Activated B cell treated with CpG ODN at 0.5 μM for 24 hours (primary cell): ENCODE measurements around the gene PRAC1. TPM values are rescaled to one million over a fixed set of nuclear protein-coding genes. Genes with fewer than 3 reads are reported as not detected.

ENCODE experiments used
- ATAC-seq: fragments of 200-7000 bp; cut with Tn5 transposase; one replicate; pipeline ENCODE4 v1.10.0; 2021; ENCODE audit warnings: low read depth, mild to moderate bottlenecking, moderate library complexity
- CTCF ChIA-PET: fragments of 350-600 bp; sonication (Branson Sonifier 250); formaldehyde crosslinking; loops from one replicate; lab custom pipeline; 2021; ENCODE audit warnings: antibody characterized with exemption; lab: Charles Lee
- POLR2A ChIA-PET: fragments of 350-600 bp; sonication (Branson Sonifier 250); formaldehyde crosslinking; loops from one replicate; lab custom pipeline; 2021; ENCODE audit warnings: antibody characterized with exemption; lab: Charles Lee
- DNase-seq: peaks from one replicate; pipeline ENCODE4 v3.0.0; 2022
- H3K27ac Mint-ChIP-seq: one replicate; pipeline ENCODE4 v1.8.0; 2020; ENCODE audit warnings: mixed read lengths
- H3K27me3 Mint-ChIP-seq: one replicate; pipeline ENCODE4 v1.8.0; 2021; ENCODE audit warnings: mixed read lengths
- H3K36me3 Mint-ChIP-seq: one replicate; pipeline ENCODE4 v1.8.0; 2021; ENCODE audit warnings: low read depth, mixed read lengths
- H3K4me1 Mint-ChIP-seq: one replicate; pipeline ENCODE4 v1.8.0; 2021; ENCODE audit warnings: mixed read lengths
- H3K4me3 Mint-ChIP-seq: one replicate; pipeline ENCODE4 v1.8.0; 2020; ENCODE audit warnings: mild to moderate bottlenecking, mixed read lengths
- H3K9me3 Mint-ChIP-seq: one replicate; pipeline ENCODE4 v1.8.0; 2020; ENCODE audit warnings: mixed read lengths
- CTCF ChIP-seq: fragments of 200-600 bp; IDR thresholded peaks from one replicate; pipeline ENCODE4 v1.8.0; 2022; ENCODE audit warnings: antibody characterized with exemption, mild to moderate bottlenecking
- intact Hi-C: fragments of 100-400 bp; cut with micrococcal nuclease; formaldehyde crosslinking; loops from one replicate; pipeline ENCODE4 v1.15.1; 2024
- total RNA-seq: library from RNA; stranded (reverse); gene quantifications from 2 replicates; pipeline ENCODE4 v1.2.3, GENCODE V29; 2022

The PRAC1 gene
- total RNA-seq, 1 donor from 2014 or later, result not detected

GRCh38 chr17:48747445-48748363 is 25.4 kb upstream of the PRAC1 start:
- no peak for ATAC-seq
- POLR2A ChIA-PET, result interaction anchor here (0.5 to 1.1 kb wide), 2 partner anchors 15 to 171 kb away, joined by 3 to 4 read pairs; no protein-coding TSS in a partner anchor
- Mint-ChIP-seq H3K4me3 (no peak overlapping the region), H3K4me1 (peaks cover 3% of the 10 kb centered on the region), H3K27me3 (peaks cover 60% of the 10 kb centered on the region), H3K9me3 (no peaks in the 10 kb centered on the region), H3K36me3 (no peaks in the 10 kb centered on the region), H3K27ac (no peak overlapping the region)
- intact Hi-C loops, result loop anchor here (2.0 to 5.0 kb wide), 3 partner anchors 23 to 150 kb away; partner anchors contain the start of gene HOXB7
- DNase-seq, result no peak
- no peak for TF ChIP-seq CTCF
- CTCF ChIA-PET, result interaction anchor here (1.3 kb wide), 1 partner anchor 24 kb away, joined by 4 read pairs; the partner anchor contains the start of gene PRAC2

GRCh38 chr17:48746916-48747444 is 24.7 kb upstream of the PRAC1 start:
- Mint-ChIP-seq H3K4me3 (no peak overlapping the region), H3K27ac (no peak overlapping the region), H3K4me1 (peaks cover 3% of the 10 kb centered on the region), H3K27me3 (peaks cover 63% of the 10 kb centered on the region), H3K9me3 (no peaks in the 10 kb centered on the region), H3K36me3 (no peaks in the 10 kb centered on the region)
- intact Hi-C loops, result loop anchor here (2.0 to 5.0 kb wide), 3 partner anchors 22 to 150 kb away; partner anchors contain the start of gene HOXB7
- ATAC-seq, result no peak
- CTCF ChIA-PET, result no interaction called here
- POLR2A ChIA-PET, result interaction anchor here (0.6 to 1.1 kb wide), 3 partner anchors 9 to 299 kb away, joined by 3 to 4 read pairs (median 4); no protein-coding TSS in a partner anchor
- DNase-seq, result no peak
- TF ChIP-seq CTCF, result no peak

- Mint-ChIP-seq H3K27ac (no peak overlapping the region), H3K27me3 (peaks cover 60% of the 10 kb centered on the region), H3K4me3 (no peak overlapping the region), H3K4me1 (peaks cover 3% of the 10 kb centered on the region), H3K36me3 (no peaks in the 10 kb centered on the region), H3K9me3 (no peaks in the 10 kb centered on the region)
- ATAC-seq (no peak), DNase-seq (no peak)
- TF ChIP-seq CTCF, result no peak
- ChIA-PET CTCF (interaction anchor here (0.8 kb wide), 1 partner anchor 20 kb away, joined by 3 read pairs; no protein-coding TSS in a partner anchor), POLR2A (interaction anchor here (0.6 kb wide), 1 partner anchor 133 kb away, joined by 13 read pairs; no protein-coding TSS in a partner anchor)
- intact Hi-C loops, result loop anchor here (2.0 to 5.0 kb wide), 3 partner anchors 21 to 148 kb away; partner anchors contain the start of gene HOXB7
Measured at GRCh38 chr17:48745381-48746275, 23.3 kb upstream of the PRAC1 start.

GRCh38 chr17:48740537-48740936 is 18.2 kb upstream of the PRAC1 start:
- ChIA-PET CTCF (no interaction called here), POLR2A (interaction anchor here (0.6 to 0.7 kb wide), 2 partner anchors 225 to 613 kb away, joined by 4 read pairs; no protein-coding TSS in a partner anchor)
- ATAC-seq, result no peak
- Mint-ChIP-seq H3K9me3 (no peaks in the 10 kb centered on the region), H3K36me3 (no peaks in the 10 kb centered on the region), H3K4me1 (peaks cover 6% of the 10 kb centered on the region), H3K4me3 (no peak overlapping the region), H3K27me3 (peaks cover 69% of the 10 kb centered on the region), H3K27ac (no peak overlapping the region)
- no peak for DNase-seq
- intact Hi-C loops, result no loop called here
- TF ChIP-seq CTCF, result no peak
